ENCODE data around the gene BARX1.
"Not testable (repeated sequence)": the region's sequence is repeated elsewhere in the genome, so short reads cannot be mapped to it uniquely, and the experiment has no call there.

BARX1 gene, protein sequence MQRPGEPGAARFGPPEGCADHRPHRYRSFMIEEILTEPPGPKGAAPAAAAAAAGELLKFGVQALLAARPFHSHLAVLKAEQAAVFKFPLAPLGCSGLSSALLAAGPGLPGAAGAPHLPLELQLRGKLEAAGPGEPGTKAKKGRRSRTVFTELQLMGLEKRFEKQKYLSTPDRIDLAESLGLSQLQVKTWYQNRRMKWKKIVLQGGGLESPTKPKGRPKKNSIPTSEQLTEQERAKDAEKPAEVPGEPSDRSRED

GRCh38 chr9:93955111-93955980 is at the start of gene BARX1:
Gene BARX1 (minus strand): TSS chr9:93955355. CDS start chr9:93955146, 209 bp downstream.
- no peak for DNase-seq

GRCh38 chr9:94002316-94003140 is 47.4 kb upstream of the BARX1 start:
- DNase-seq: peak; percentile 6

- DNase-seq: no peak
Observed at GRCh38 chr9:93996863-93997262, 41.7 kb upstream of the BARX1 start.

DNA sequence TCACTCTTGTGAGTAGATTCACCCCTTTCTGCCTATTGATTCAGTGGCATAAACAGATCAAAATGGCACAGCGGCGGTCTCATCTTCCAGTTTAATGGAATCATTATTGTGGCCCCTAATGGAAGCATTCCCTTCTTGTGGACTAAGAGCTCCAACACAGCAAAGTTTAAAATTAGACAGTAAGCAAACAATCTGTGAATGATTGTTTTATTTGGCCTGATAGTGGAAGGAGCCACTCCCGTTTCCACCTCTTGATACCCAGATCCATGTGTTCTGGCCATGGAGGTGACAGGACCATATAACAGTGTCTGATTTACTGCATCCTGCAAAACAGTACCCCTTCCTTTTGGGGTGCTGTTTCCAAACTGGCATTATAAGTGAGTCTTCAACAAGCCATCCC is 41.2 kb upstream of the BARX1 start:
- no peak for DNase-seq

- no peak for DNase-seq
Observed at GRCh38 chr9:93994545-93994944, 39.4 kb upstream of the BARX1 start.

GRCh38 chr9:93994132-93994531 is 39.0 kb upstream of the BARX1 start:
- DNase-seq: no peak

GRCh38 chr9:93992830-93993229 is 37.7 kb upstream of the BARX1 start:
- DNase-seq: no peak

DNA sequence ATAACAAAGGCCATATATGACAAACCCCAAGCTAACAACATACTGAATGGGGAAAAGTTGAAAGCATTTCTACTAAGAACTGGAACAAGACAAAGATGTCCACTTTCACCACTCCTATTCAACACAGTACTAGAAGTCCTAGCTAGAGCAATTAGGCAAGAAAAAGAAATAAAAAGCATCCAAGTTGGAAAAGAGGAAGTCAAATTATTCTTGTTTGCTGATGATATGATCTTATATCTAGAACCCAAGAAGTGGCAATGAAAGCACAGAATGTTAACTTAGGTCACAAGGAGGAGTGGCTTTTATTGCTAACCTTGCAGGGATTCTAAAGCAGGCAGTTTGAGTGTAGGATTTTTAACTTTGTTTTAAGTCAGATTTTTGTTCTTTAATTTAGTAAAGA is 35.3 kb upstream of the BARX1 start:
- no peak for DNase-seq

DNA sequence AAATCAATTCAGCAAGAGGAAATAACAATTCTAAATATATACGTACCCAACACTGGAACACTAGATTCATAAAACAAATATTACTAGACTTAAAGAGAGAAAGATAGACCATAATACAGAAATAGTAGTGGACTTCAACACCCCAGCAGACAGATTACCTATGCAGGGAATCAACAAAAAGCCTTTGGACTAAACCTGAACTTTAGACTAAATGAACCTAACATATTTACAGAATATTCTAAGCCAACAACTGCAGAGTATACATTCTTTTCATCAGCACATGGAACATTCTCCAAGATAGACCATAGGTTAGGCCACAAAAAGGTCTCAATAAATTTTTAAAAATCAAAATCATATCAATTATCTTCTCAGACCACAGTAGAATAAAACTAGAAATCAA is 32.9 kb upstream of the BARX1 start:
- DNase-seq: no peak

DNA sequence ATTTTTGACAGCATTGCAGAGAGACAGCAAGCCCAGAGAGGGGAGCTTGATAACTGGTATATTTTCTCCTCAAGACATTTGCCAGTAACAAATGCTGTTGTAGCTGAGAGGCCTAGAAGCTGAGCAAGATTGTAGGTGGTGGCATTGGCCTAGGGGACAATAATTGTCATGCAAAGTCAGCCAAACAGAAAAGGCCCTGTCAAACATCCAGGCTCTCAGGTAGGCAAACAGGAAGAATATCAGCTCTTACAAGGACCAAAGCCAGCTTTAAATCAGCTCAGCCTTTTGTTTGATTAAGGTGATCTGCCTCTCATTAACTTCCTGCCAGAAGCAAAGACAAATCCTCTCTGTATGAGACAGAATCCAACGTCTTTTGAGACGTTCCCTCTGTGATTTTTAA is 29.7 kb upstream of the BARX1 start:
- no peak for DNase-seq

- no peak for DNase-seq
Observed at GRCh38 chr9:93983875-93984274, 28.7 kb upstream of the BARX1 start.

DNA sequence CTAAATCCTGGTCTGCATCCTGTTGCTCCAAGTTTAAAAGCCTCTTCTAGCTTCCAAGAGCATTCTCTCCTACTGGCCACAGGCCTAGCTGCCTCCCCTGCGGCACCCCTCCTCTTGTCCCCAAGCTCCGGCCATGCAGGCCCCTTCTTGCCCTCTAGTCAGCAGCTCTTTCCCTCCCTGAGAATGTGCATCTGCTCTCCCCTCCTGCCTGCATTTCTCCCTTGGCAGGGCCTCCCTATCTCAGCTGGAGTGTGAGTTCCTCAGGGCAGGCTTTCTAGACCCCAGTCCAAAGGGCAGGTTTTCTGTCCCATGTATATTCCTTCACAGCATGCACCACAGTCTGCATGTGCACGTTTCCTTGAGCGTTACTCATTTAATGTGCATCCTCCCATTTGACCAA is 24.6 kb upstream of the BARX1 start:
- no peak for DNase-seq

GRCh38 chr9:93978551-93978950 is 23.4 kb upstream of the BARX1 start:
- no peak for DNase-seq

DNA sequence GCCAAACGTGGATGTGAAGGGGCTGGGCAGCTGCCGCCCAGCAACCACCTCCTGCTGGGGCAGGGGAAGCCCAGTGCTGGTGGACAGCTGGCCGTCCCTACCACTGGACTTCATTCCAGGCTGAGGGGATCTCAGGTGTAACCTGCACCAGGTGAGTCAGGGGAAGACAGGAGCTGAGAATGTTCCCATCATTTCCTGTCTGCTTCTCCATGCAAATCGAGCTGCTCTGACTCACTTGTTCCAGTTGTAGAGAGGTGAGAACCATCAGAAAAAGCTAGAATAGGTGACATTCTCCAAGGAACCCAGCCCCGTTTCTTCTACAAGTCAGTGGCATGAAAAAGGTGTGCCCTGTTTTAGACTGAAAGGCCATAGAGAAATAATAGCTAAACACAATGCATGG is 21.8 kb upstream of the BARX1 start:
- no peak for DNase-seq

DNA sequence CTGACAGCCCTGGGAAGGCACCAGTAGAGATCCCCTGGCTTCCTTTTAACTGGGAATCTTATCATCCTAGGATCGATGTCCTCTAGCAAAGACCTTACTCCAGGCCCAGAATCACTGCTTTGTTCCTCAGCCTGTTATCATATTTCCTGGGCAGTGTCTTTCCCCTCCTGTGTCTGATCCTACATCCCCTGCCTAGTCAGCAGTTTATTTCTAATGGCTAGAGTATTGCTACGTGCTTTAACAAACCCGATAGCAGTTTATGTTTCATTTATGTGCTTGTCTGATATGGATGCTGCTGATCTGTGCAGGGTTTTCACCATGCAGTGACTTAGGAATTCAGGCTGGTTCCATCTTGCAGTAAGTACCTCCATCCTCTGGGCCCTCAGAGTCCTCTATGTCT is 20.9 kb upstream of the BARX1 start:
- no peak for DNase-seq

GRCh38 chr9:93975262-93975661 is 20.1 kb upstream of the BARX1 start:
- DNase-seq: no peak

GRCh38 chr9:93974151-93974550 is 19.0 kb upstream of the BARX1 start:
- no peak for DNase-seq

DNA sequence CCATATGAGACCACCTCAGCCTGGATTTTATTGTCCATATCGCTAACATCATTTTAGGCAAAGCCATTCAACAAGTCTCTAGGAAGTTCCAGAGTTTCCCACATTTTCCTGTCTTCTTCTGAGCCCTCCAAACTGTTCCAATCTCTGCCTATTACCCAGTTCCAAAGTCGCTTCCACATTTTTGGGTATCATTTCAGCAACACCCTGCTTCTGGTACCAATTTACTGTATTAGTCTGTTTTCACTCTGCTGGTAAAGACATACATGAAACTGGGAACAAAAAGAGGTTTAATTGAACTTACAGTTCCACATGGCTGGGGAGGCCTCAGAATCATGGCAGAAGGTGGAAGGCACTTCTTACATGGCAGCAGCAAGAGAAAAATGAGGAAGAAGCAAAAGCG is 17.5 kb upstream of the BARX1 start:
- DNase-seq: not testable (repeated sequence)

- no peak for DNase-seq
Observed at GRCh38 chr9:93969328-93969661, 14.1 kb upstream of the BARX1 start.

DNA sequence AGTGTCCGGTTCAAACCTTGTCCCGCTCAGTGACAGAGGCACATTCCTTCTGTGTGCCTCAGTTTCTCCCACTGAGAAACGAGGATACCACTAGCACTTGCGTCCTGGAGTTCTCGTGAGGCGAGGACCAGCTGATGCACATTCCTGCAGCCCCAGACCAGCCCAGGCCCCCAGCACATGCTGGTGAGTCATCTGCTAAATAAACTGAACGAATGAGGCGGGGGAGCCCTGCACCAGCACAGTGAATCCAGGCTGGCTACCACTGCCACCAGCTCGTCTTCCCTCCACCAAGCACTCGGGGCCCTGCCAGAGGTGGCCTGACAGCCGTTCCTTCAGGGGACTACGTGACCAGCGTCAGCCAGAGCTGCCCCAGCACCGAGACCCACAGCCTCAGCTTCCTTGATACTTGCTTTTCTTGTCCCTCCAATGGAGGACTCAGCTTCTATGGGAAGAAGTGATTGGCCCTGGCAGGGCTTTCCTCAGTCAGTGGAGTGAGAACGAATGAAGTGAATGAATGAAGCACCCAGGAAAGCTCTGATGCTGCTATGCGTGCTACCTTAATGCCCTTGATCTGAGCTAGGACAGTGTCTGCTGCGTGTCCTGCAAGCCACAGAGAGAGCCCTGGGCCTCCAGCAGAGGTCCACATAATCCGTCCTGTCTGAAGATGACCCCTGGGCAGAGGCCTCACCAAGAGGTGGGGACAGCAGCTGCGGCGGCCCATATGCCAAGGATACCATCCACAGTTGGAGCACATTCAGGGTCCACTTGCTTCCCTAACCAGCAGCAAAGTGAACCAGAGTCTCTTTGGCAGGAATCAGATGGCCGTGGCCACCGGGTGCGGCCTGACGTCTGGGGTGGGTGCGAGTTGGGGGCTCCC is 13.5 kb upstream of the BARX1 start:
- DNase-seq: no peak

GRCh38 chr9:93967020-93967803 is 12.1 kb upstream of the BARX1 start:
- no peak for DNase-seq
